A549 (cell line): ENCODE data around the gene RAPSN.

Experiments
- CBX8 ChIP-seq: fragments of 200-600 bp; sonication (generic); IDR thresholded peaks from 2 replicates; pipeline ENCODE4 v1.6.1; 2016
- CEBPB ChIP-seq, 2 experiments: fragments of >200 bp in 1 of 2; sonication (Bioruptor Twin) in 1 of 2; formaldehyde crosslinking in 1 of 2; IDR thresholded peaks; 2 replicates each; pipeline ENCODE4 v1.6.1; 2012 to 2016
- EP300 ChIP-seq, 2 experiments: fragments of >200 bp; sonication (Bioruptor Twin); formaldehyde crosslinking; IDR thresholded peaks; 2 replicates in 1 of 2; 3 replicates in 1 of 2; pipeline ENCODE4 v1.6.1; 2016 to 2017
- HOXA7 ChIP-seq: fragments of 250-450 bp; sonication (Bioruptor Pico); IDR thresholded peaks from 2 replicates; pipeline ENCODE4 v1.5.0; 2020; ENCODE audit warnings: mild to moderate bottlenecking, moderate library complexity
- MAFK ChIP-seq: fragments of 450-650 bp; IDR thresholded peaks from 2 replicates; pipeline ENCODE4 v1.6.1; 2014; ENCODE audit not compliant: partially characterized antibody
- POLR2A ChIP-seq: IDR thresholded peaks from 2 replicates; pipeline ENCODE4 v1.6.1; 2012; ENCODE audit warnings: mild to moderate bottlenecking, low read length
- RAD21 ChIP-seq, 2 experiments: fragments of >200 bp in 1 of 2; sonication (Bioruptor Twin) in 1 of 2; formaldehyde crosslinking in 1 of 2; IDR thresholded peaks in 1 of 2; conservative IDR thresholded peaks in 1 of 2; 2 replicates in 1 of 2; 3 replicates in 1 of 2; pipeline ENCODE4 v1.6.1; 2012 to 2018; ENCODE audit warnings: inconsistent platforms in 1 of 2
- TF ChIP-seq, protein P1 (sequence below): fragments of >200 bp; sonication (Bioruptor Twin); formaldehyde crosslinking; IDR thresholded peaks from 3 replicates; pipeline ENCODE4 v1.5.1; 2016
- TF ChIP-seq, protein P2 (sequence below): fragments of >200 bp; sonication (Bioruptor Twin); formaldehyde crosslinking; IDR thresholded peaks from 2 replicates; pipeline ENCODE4 v1.6.1; 2016
- TF ChIP-seq, protein P3 (sequence below): fragments of 200-600 bp; sonication (generic); IDR thresholded peaks from 2 replicates; pipeline ENCODE4 v1.6.1; 2016; ENCODE audit warnings: antibody characterized with exemption, mild to moderate bottlenecking, moderate library complexity

DNA sequence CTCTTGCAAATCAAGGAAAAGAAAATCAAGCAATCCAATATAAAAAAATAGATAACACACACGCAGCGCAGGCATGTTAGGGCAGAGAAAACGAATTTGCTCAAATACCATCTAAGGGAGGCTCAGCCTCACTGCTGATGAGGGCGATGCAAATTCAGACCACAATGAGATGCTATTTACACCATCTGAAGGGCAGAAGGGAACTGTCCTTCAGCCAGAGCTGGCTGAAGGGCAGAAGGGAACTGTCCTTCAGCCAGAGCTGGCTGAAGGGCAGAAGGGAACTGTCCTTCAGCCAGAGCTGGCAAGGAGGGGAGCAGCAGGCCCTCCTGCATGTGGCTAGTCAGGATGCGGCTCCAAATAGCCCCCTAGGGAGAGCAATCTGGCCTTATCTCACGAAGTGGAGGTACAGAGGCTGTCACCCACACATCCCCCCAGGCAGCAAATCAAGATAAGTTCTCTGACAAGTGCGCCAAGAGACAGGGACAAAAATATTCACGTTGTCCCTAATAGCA lies 48.1 kb downstream of the RAPSN start:
- TF ChIP-seq, protein P1, sequence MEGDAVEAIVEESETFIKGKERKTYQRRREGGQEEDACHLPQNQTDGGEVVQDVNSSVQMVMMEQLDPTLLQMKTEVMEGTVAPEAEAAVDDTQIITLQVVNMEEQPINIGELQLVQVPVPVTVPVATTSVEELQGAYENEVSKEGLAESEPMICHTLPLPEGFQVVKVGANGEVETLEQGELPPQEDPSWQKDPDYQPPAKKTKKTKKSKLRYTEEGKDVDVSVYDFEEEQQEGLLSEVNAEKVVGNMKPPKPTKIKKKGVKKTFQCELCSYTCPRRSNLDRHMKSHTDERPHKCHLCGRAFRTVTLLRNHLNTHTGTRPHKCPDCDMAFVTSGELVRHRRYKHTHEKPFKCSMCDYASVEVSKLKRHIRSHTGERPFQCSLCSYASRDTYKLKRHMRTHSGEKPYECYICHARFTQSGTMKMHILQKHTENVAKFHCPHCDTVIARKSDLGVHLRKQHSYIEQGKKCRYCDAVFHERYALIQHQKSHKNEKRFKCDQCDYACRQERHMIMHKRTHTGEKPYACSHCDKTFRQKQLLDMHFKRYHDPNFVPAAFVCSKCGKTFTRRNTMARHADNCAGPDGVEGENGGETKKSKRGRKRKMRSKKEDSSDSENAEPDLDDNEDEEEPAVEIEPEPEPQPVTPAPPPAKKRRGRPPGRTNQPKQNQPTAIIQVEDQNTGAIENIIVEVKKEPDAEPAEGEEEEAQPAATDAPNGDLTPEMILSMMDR: no peak
- no peak for TF ChIP-seq CEBPB (IDR thresholded peaks at IDR 0.05)
- no peak for TF ChIP-seq MAFK
- TF ChIP-seq POLR2A: no peak
- TF ChIP-seq, protein P2, sequence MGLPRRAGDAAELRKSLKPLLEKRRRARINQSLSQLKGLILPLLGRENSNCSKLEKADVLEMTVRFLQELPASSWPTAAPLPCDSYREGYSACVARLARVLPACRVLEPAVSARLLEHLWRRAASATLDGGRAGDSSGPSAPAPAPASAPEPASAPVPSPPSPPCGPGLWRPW: no peak
- TF ChIP-seq, protein P3, sequence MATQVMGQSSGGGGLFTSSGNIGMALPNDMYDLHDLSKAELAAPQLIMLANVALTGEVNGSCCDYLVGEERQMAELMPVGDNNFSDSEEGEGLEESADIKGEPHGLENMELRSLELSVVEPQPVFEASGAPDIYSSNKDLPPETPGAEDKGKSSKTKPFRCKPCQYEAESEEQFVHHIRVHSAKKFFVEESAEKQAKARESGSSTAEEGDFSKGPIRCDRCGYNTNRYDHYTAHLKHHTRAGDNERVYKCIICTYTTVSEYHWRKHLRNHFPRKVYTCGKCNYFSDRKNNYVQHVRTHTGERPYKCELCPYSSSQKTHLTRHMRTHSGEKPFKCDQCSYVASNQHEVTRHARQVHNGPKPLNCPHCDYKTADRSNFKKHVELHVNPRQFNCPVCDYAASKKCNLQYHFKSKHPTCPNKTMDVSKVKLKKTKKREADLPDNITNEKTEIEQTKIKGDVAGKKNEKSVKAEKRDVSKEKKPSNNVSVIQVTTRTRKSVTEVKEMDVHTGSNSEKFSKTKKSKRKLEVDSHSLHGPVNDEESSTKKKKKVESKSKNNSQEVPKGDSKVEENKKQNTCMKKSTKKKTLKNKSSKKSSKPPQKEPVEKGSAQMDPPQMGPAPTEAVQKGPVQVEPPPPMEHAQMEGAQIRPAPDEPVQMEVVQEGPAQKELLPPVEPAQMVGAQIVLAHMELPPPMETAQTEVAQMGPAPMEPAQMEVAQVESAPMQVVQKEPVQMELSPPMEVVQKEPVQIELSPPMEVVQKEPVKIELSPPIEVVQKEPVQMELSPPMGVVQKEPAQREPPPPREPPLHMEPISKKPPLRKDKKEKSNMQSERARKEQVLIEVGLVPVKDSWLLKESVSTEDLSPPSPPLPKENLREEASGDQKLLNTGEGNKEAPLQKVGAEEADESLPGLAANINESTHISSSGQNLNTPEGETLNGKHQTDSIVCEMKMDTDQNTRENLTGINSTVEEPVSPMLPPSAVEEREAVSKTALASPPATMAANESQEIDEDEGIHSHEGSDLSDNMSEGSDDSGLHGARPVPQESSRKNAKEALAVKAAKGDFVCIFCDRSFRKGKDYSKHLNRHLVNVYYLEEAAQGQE: no peak
- no peak for TF ChIP-seq HOXA7 (CRISPR knock-in tag)
- no peak for TF ChIP-seq EP300 (IDR thresholded peaks at IDR 0.05)
- TF ChIP-seq CBX8: no peak
- no peak for TF ChIP-seq RAD21 (conservative IDR thresholded peaks at IDR 0.05 in 1 of 2, IDR thresholded peaks at IDR 0.05 in 1 of 2)
